ENCODE data around the gene CSRP2.

- TF ChIP-seq, protein P1, sequence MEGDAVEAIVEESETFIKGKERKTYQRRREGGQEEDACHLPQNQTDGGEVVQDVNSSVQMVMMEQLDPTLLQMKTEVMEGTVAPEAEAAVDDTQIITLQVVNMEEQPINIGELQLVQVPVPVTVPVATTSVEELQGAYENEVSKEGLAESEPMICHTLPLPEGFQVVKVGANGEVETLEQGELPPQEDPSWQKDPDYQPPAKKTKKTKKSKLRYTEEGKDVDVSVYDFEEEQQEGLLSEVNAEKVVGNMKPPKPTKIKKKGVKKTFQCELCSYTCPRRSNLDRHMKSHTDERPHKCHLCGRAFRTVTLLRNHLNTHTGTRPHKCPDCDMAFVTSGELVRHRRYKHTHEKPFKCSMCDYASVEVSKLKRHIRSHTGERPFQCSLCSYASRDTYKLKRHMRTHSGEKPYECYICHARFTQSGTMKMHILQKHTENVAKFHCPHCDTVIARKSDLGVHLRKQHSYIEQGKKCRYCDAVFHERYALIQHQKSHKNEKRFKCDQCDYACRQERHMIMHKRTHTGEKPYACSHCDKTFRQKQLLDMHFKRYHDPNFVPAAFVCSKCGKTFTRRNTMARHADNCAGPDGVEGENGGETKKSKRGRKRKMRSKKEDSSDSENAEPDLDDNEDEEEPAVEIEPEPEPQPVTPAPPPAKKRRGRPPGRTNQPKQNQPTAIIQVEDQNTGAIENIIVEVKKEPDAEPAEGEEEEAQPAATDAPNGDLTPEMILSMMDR (IDR thresholded peaks at IDR 0.05; ENCODE audit: low read depth, low read length, missing input control), result no peak
- TF ChIP-seq YY1 (IDR thresholded peaks at IDR 0.05), result no peak
- TF ChIP-seq JUND (IDR thresholded peaks at IDR 0.05), result no peak
- TF ChIP-seq, protein P2, sequence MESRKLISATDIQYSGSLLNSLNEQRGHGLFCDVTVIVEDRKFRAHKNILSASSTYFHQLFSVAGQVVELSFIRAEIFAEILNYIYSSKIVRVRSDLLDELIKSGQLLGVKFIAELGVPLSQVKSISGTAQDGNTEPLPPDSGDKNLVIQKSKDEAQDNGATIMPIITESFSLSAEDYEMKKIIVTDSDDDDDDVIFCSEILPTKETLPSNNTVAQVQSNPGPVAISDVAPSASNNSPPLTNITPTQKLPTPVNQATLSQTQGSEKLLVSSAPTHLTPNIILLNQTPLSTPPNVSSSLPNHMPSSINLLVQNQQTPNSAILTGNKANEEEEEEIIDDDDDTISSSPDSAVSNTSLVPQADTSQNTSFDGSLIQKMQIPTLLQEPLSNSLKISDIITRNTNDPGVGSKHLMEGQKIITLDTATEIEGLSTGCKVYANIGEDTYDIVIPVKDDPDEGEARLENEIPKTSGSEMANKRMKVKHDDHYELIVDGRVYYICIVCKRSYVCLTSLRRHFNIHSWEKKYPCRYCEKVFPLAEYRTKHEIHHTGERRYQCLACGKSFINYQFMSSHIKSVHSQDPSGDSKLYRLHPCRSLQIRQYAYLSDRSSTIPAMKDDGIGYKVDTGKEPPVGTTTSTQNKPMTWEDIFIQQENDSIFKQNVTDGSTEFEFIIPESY (IDR thresholded peaks at IDR 0.05), result no peak
- TF ChIP-seq, protein P3, sequence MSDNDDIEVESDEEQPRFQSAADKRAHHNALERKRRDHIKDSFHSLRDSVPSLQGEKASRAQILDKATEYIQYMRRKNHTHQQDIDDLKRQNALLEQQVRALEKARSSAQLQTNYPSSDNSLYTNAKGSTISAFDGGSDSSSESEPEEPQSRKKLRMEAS (IDR thresholded peaks at IDR 0.05), result no peak
- TF ChIP-seq RAD21 (IDR thresholded peaks at IDR 0.05), result no peak
- no peak for TF ChIP-seq SP1 (IDR thresholded peaks at IDR 0.05)
- TF ChIP-seq REST (IDR thresholded peaks at IDR 0.05), result no peak
- TF ChIP-seq RXRA (IDR thresholded peaks at IDR 0.05), result peak in 1 of 2 donors; percentile 57
- no peak for TF ChIP-seq HNF4A (conservative IDR thresholded peaks at IDR 0.05)
- no peak for TF ChIP-seq NR2F2 (IDR thresholded peaks at IDR 0.05)
- no peak for TF ChIP-seq EGR1 (IDR thresholded peaks at IDR 0.05; ENCODE audit: low read depth in 2 of 2)
- TF ChIP-seq FOXA1 (IDR thresholded peaks at IDR 0.05), result no peak
Observed at GRCh38 chr12:76914102-76914859, 35.5 kb upstream of the CSRP2 start.

Data from liver (tissue), 3 donors.